K562 (cell line): ENCODE measurements around the gene GPR22. TPM values are rescaled to one million over a fixed set of nuclear protein-coding genes. Genes with fewer than 3 reads are reported as not detected.
A peak's percentile ranks its signal among the peaks of the same experiment; 100 is the strongest.

ENCODE experiments used
- ARNT ChIP-seq, 2 experiments: fragments of 450-650 bp; IDR thresholded peaks; 2 replicates each; pipeline ENCODE4 v1.6.1; 2016; ENCODE audit warnings: mild to moderate bottlenecking in 1 of 2
- BRD4 ChIP-seq: fragments of 200-600 bp; sonication (generic); IDR thresholded peaks from 2 replicates; pipeline ENCODE4 v1.6.1; 2017; ENCODE audit warnings: inconsistent platforms
- JUN ChIP-seq, 2 experiments: sonication (generic) in 1 of 2; formaldehyde crosslinking in 1 of 2; IDR thresholded peaks; 2 replicates each; pipeline versions ENCODE4 v1.6.1 to v1.8.0; 2012 to 2022; ENCODE audit warnings: borderline replicate concordance in 2 of 2, mild to moderate bottlenecking in 2 of 2, improper control_type of control experiment in 1 of 2, low read depth in 1 of 2, low read length in 1 of 2, missing genetic modification reagents in 1 of 2
- MIER1 ChIP-seq: fragments of 450-650 bp; IDR thresholded peaks from 2 replicates; pipeline ENCODE4 v1.6.1; 2016; ENCODE audit warnings: antibody characterized with exemption, mild to moderate bottlenecking, low read depth
- NR2F6 ChIP-seq: fragments of 450-650 bp; formaldehyde crosslinking; IDR thresholded peaks from 2 replicates; pipeline ENCODE4 v1.4.0; 2020; ENCODE audit warnings: mild to moderate bottlenecking
- PHB2 ChIP-seq: fragments of 450-650 bp; IDR thresholded peaks from 2 replicates; pipeline ENCODE4 v1.6.1; 2017; ENCODE audit warnings: low read depth
- RB1 ChIP-seq: fragments of 450-650 bp; IDR thresholded peaks from 2 replicates; pipeline ENCODE4 v1.6.1; 2017; ENCODE audit warnings: low read depth, mild to moderate bottlenecking
- RBM34 ChIP-seq: fragments of 200-400 bp; formaldehyde crosslinking; IDR thresholded peaks from 2 replicates; pipeline ENCODE4 v1.6.1; 2018; ENCODE audit warnings: low read length, borderline replicate concordance; ENCODE audit not compliant: insufficient read depth
- SMARCE1 ChIP-seq: fragments of 450-650 bp; IDR thresholded peaks from 2 replicates; pipeline ENCODE4 v1.7.1; 2016; ENCODE audit warnings: mild to moderate bottlenecking
- TAF9B ChIP-seq: fragments of 450-650 bp; IDR thresholded peaks from 2 replicates; pipeline ENCODE4 v1.6.1; 2018; ENCODE audit warnings: mild to moderate bottlenecking; ENCODE audit not compliant: partially characterized antibody
- WHSC1 ChIP-seq: IDR thresholded peaks from one replicate; pipeline ENCODE4 v1.6.1; 2012; ENCODE audit warnings: low read length, control low read depth, inconsistent platforms
- polyA plus RNA-seq, 8 experiments: library from polyadenylated mRNA; depleted of rRNA in 4 of 8; stranded (reverse) in 5 of 8; unstranded in 3 of 8; fragments of >200 nt; fragmentation: Nextera tagmentation in 2 of 8; fragmentation: Illumina TruSeq in 1 of 8; extraction: Ambion mirVana in 2 of 8; extraction: Trizol in 1 of 8; gene quantifications; 2 replicates each; pipeline versions ENCODE4 v1.2.1 to v1.2.3, GENCODE V29; 2011 to 2014; ENCODE audit warnings: inconsistent platforms in 1 of 8, missing spikeins in 1 of 8
- total RNA-seq, 7 experiments: library from RNA; depleted of rRNA in 6 of 7; stranded (reverse); fragments of >200 nt in 6 of 7; fragmentation: Illumina TruSeq in 2 of 7; extraction: Trizol in 2 of 7; gene quantifications; 2 replicates each; pipeline versions ENCODE4 v1.2.1 to v1.2.3, GENCODE V29; 2011 to 2021; ENCODE audit warnings: low replicate concordance in 1 of 7
- TF ChIP-seq, protein P1 (sequence below): IDR thresholded peaks from 3 replicates; pipeline ENCODE4 v1.6.1; 2011; ENCODE audit warnings: borderline replicate concordance, mild to moderate bottlenecking, moderate library complexity; ENCODE audit not compliant: insufficient read length; ENCODE audit errors: extremely low read depth
- TF ChIP-seq, protein P2 (sequence below): fragments of 450-650 bp; IDR thresholded peaks from 2 replicates; pipeline ENCODE4 v1.7.0; 2016; ENCODE audit warnings: borderline replicate concordance
- TF ChIP-seq, protein P3 (sequence below): fragments of 450-650 bp; formaldehyde crosslinking; conservative IDR thresholded peaks from 2 replicates; pipeline ENCODE4 v1.4.0; 2022; ENCODE audit warnings: mild to moderate bottlenecking, missing genetic modification characterization
- TF ChIP-seq, protein P4 (sequence below): IDR thresholded peaks from 2 replicates; pipeline ENCODE4 v1.6.1; 2012; ENCODE audit warnings: low read depth, low read length, improper control_type of control experiment, borderline replicate concordance
- TF ChIP-seq, protein P5 (sequence below): sonication (generic); formaldehyde crosslinking; IDR thresholded peaks from 2 replicates; pipeline ENCODE4 v1.8.0; 2022; ENCODE audit warnings: mild to moderate bottlenecking, missing genetic modification reagents

Gene GPR22
- total and polyA plus RNA-seq, 9 of the 15 experiments (the other 6 are each of a cell fraction or from before 2014, with no cell fraction given): 0.07 to 0.20 TPM; not detected in 7

DNA sequence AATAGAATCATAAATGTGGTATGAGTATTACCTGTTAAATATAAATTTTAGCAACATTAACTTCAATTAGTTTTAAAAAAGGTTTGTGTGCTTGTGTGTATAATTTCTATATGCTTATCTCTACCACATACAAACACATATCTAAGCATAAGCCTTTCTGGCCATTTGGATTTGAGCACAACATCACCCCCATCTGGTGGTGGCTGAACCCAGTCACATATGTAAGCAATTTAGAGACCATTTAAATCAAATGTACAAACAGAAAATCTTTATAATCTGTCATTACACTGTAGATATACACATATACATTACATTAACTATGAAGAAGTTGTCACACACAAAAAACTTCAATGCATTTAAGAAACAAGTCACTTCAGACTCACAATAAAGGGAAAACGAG, 31.7 kb downstream of the GPR22 start (continued):
- TF ChIP-seq, protein P1, sequence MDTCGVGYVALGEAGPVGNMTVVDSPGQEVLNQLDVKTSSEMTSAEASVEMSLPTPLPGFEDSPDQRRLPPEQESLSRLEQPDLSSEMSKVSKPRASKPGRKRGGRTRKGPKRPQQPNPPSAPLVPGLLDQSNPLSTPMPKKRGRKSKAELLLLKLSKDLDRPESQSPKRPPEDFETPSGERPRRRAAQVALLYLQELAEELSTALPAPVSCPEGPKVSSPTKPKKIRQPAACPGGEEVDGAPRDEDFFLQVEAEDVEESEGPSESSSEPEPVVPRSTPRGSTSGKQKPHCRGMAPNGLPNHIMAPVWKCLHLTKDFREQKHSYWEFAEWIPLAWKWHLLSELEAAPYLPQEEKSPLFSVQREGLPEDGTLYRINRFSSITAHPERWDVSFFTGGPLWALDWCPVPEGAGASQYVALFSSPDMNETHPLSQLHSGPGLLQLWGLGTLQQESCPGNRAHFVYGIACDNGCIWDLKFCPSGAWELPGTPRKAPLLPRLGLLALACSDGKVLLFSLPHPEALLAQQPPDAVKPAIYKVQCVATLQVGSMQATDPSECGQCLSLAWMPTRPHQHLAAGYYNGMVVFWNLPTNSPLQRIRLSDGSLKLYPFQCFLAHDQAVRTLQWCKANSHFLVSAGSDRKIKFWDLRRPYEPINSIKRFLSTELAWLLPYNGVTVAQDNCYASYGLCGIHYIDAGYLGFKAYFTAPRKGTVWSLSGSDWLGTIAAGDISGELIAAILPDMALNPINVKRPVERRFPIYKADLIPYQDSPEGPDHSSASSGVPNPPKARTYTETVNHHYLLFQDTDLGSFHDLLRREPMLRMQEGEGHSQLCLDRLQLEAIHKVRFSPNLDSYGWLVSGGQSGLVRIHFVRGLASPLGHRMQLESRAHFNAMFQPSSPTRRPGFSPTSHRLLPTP: no peak
- TF ChIP-seq, protein P2, sequence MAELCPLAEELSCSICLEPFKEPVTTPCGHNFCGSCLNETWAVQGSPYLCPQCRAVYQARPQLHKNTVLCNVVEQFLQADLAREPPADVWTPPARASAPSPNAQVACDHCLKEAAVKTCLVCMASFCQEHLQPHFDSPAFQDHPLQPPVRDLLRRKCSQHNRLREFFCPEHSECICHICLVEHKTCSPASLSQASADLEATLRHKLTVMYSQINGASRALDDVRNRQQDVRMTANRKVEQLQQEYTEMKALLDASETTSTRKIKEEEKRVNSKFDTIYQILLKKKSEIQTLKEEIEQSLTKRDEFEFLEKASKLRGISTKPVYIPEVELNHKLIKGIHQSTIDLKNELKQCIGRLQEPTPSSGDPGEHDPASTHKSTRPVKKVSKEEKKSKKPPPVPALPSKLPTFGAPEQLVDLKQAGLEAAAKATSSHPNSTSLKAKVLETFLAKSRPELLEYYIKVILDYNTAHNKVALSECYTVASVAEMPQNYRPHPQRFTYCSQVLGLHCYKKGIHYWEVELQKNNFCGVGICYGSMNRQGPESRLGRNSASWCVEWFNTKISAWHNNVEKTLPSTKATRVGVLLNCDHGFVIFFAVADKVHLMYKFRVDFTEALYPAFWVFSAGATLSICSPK: no peak
- TF ChIP-seq TAF9B (peak; percentile 40), WHSC1 (no peak), RBM34 (no peak), ARNT (IDR thresholded peaks at IDR 0.05) (no peak), BRD4 (no peak), NR2F6 (CRISPR knock-in tag) (no peak), MIER1 (no peak), RB1 (no peak), PHB2 (no peak), JUN (IDR thresholded peaks at IDR 0.05; ENCODE audit: borderline replicate concordance, low read depth, low read length) (no peak), JUN (CRISPR knock-in tag; IDR thresholded peaks at IDR 0.05; ENCODE audit: borderline replicate concordance) (no peak), SMARCE1 (no peak)
- TF ChIP-seq, protein P3, sequence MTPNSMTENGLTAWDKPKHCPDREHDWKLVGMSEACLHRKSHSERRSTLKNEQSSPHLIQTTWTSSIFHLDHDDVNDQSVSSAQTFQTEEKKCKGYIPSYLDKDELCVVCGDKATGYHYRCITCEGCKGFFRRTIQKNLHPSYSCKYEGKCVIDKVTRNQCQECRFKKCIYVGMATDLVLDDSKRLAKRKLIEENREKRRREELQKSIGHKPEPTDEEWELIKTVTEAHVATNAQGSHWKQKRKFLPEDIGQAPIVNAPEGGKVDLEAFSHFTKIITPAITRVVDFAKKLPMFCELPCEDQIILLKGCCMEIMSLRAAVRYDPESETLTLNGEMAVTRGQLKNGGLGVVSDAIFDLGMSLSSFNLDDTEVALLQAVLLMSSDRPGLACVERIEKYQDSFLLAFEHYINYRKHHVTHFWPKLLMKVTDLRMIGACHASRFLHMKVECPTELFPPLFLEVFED (CRISPR knock-in tag): no peak
- TF ChIP-seq, protein P4, sequence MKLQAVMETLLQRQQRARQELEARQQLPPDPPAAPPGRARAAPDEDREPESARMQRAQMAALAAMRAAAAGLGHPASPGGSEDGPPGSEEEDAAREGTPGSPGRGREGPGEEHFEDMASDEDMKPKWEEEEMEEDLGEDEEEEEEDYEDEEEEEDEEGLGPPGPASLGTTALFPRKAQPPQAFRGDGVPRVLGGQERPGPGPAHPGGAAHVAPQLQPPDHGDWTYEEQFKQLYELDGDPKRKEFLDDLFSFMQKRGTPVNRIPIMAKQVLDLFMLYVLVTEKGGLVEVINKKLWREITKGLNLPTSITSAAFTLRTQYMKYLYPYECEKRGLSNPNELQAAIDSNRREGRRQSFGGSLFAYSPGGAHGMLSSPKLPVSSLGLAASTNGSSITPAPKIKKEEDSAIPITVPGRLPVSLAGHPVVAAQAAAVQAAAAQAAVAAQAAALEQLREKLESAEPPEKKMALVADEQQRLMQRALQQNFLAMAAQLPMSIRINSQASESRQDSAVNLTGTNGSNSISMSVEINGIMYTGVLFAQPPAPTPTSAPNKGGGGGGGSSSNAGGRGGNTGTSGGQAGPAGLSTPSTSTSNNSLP: peak; percentile 78; the same call in 1 of the 2 replicates
- TF ChIP-seq, protein P5, sequence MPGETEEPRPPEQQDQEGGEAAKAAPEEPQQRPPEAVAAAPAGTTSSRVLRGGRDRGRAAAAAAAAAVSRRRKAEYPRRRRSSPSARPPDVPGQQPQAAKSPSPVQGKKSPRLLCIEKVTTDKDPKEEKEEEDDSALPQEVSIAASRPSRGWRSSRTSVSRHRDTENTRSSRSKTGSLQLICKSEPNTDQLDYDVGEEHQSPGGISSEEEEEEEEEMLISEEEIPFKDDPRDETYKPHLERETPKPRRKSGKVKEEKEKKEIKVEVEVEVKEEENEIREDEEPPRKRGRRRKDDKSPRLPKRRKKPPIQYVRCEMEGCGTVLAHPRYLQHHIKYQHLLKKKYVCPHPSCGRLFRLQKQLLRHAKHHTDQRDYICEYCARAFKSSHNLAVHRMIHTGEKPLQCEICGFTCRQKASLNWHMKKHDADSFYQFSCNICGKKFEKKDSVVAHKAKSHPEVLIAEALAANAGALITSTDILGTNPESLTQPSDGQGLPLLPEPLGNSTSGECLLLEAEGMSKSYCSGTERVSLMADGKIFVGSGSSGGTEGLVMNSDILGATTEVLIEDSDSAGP (CRISPR knock-in tag): no peak
